Measurements from ENCODE around the gene MMP13.
"Not testable (repeated sequence)": the region's sequence is repeated elsewhere in the genome, so short reads cannot be mapped to it uniquely, and the experiment has no call there.

MMP13 gene

DNA sequence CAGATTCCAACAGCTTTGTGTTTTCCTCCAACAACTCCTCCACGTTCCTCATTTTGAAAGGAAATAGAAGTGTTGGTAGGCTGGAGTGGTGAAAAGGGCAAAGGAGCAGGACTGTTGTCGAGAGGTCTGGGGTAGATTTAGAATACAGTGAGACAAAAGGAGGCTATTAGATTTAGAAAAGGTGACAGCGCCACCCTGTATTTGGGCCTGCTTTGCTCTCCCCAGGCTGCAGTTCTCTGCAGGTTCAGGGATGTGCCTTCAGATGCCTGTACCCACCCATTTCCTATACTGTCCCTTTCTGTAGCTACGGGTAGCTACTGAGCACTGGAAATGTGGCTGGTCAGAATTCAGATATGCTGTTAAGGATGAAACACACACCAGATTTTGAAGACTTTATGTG, 20.8 kb downstream of the MMP13 start:
- DNase-seq = no peak

DNA sequence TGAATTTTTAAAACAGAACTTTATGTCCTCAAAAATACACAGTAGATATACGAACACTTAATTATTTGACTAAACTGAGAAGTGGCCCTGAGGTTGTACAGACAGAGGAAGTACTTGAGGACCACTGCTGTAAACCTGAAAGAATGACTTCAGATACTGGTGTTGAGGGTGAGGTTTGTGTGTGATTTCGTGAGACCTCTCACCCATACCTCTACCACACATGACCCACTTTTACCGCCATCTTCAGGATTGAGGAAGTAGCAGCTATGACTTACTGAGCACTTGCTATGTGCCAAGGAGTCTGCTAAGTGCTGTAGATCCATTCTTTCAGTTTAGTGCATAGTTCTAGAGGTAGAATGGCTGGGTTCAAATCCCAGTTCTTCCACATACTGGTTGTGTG, 21.9 kb downstream of the MMP13 start:
- no peak for DNase-seq

DNA sequence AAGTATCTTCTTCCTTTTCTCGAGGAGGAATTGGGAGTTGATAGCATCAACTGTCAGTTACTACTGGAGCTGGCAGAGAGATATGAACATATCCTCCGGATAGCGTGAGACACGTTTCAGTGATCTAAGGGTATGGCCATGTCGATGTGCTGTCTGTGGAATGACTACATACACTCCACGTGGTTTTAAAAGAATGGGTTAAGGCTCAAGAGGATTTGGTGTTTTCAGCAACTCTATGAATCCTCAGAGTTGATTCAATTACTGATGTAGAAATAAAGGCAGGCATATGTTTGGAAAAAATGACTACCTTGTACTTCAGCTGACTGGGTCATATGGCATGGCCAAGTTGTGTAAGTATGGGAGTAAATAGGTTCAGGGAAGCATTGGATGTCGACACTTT, 22.9 kb downstream of the MMP13 start:
- DNase-seq = no peak

DNA sequence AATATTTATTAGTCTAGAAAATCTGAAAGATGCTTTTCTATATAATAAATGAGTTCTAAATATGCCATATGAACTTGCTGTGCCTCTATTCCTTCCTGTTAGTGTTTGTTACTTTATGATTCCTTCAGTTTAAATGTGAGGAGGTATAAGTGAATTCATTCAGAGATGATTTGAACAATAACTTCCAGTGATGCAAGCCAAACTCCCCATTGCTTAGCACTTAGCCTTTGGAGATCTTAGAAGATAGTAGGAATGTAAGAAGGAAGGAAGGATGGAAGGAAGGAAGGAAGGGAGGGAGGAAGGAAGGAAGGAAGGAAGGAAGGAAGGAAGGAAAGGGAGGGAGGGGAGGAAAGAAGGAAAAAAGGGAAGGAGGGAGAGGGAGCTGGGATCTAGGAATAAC, 25.1 kb downstream of the MMP13 start:
- no peak for DNase-seq

DNA sequence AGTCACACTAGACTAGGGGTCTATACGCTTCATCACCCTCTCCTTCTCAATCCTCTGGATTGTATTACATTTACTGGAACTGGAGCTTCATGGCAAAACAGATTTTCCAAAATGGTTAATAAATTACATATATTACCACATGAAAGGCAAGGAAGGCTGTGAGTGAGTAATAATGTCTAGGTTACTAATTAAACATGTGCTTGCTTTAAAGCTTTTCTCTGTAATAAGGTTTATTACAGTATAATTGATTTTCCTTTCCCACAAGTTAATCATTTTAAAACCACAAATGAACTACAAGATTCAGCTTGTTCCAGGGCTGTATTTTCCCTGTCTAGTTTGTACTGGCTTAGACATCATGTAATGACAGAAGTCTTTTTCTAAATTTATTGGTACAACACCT, 25.6 kb downstream of the MMP13 start:
- no peak for DNase-seq

DNA sequence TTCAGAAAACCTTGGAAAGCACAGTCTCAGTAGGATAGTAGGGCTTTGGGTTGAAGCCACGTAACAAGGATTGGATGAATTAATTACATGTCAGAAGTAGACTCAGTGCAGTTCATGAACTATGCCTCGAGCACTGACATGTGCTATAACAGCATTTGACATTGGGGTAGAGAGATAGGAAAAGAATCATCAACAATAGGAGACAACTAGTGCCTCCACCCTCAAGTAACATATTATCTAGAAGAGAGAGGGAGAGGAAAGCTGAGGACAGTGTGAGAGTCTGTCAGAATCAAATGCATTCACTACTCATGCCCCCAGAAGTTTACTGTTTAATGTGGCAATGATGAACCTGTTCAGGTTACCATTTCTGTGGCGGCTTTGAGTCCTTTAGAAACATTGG, 26.4 kb downstream of the MMP13 start:
- DNase-seq = no peak

DNA sequence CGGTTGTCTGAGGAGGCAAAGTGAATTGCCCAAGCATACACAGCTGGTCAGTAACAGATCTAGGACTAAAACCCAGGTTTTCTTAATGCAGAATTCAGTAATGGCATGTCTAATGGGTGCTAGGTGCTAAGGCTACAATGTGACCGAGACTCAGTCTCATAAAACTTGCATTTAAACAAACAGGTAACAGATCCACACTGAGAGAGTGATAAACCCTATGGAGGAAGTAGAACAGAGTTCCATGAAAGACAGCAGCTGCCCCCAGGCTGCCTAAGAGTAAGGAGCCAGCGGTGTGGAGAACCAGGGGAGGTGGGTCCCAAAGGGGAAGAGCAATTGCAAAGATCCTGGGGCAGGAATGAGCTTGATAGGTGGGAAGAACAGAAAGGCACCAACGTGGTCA, 27.3 kb downstream of the MMP13 start:
- DNase-seq = no peak

DNA sequence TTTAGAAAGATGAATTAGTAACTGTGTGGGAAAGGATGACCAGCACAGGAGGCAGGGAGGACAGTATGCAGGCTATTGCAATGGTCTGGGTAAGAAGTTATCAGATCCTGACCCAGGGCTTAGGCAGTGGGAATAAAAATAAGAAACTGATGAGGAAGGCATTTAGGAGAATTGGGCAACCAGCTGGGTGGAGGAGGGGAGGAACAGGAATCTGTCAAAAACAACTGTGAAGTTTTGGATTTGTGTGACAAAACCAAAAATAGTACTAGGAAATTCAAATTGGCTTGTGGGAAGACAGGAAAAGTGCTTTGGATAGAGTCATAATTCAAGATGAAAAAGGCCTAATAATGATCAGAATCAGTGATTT, 27.9 kb downstream of the MMP13 start:
- DNase-seq = no peak

DNA sequence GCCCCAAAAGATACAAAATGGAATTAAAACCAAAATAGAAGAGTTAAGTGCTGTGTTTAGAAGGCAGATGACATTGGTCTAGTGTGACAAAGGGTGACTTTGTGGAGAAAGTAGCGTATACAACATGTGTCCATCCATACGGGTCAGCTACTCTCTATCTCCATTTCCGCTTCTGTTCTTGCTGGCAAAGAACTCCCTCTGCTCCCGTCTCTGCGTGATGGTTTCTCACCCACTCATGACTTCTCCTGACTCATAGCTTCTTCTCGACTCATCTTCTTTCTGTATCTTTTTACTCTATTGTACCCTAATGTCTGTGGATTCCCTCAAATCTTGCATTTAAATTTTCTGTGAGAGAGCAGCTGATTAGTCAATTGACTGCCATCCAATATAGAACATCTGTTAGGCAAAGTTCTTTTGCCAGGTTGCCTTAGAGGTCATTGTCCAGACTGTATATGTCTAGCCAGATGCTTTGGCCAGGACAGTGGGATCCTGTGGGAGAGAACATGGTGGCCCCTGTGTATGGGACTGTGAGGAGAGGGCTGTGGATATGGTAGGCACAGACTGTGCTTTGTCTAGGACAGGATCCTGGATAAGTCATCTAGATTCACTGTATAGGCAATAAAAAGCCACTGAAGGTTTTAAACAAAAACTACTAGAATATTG, 28.4 kb downstream of the MMP13 start:
- DNase-seq = no peak

DNA sequence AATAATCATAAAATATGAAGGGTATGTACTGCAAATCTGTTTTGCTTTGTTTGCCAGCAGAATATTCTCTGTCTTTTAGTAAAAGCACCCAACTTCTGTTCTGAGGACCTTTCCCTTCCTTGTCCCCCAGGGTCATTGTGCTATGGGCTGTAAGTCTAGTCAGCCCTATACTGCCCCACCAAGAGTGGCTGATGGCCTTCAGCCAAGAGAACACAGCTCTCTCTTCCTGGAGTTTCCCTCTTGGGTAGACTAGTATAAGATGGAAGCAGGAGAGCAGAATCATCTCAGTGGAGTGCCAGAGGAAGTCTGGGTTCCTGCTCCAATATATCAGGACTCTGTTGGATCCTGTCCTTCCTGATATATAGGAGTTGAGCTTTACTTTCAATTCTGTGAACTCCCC, 29.0 kb downstream of the MMP13 start:
- DNase-seq = no peak

DNA sequence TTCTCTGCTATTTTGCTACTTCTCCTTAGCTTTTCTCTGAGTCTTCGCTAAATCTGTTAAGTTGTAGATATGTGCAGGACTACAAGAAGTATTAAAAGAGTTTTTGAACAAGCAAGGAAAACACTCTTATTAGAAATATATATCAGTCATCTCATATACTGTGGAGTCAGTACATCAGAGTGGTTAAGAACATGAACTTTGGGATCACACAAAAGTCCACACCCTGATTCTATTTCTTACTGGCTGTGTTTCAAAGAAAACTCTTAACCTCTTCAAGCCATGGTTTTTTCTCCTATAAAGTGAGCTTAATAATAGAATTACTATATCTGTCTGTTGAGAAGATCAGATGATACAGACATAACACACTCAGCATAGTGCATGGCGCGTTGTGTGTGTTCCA, 29.5 kb downstream of the MMP13 start:
- no peak for DNase-seq

DNA sequence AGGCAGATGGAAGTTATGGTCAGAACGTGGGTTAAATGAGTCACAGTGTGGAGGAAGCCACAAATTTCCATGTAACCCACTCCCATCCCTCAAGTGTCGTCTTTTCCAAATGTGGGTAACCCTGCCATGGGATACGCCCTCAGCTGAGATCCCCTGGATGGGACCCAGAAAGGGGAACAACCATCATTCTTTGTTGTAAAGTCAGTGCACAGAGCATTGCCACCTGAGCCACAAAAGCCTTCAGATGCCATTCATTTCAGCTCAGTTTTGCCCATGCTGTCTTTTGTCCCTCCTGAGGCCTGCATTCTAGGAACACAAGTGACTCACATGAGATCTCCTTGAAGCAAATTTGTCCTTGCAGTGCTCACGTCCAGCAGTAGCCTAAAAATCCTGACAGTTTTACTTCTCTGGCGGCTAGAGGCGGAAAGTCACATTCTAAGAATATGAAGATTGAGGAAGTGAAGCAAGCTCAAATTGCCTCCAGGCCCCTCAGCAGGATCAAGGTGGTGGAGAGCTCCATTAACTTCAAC, 30.6 kb downstream of the MMP13 start:
- no peak for DNase-seq

DNA sequence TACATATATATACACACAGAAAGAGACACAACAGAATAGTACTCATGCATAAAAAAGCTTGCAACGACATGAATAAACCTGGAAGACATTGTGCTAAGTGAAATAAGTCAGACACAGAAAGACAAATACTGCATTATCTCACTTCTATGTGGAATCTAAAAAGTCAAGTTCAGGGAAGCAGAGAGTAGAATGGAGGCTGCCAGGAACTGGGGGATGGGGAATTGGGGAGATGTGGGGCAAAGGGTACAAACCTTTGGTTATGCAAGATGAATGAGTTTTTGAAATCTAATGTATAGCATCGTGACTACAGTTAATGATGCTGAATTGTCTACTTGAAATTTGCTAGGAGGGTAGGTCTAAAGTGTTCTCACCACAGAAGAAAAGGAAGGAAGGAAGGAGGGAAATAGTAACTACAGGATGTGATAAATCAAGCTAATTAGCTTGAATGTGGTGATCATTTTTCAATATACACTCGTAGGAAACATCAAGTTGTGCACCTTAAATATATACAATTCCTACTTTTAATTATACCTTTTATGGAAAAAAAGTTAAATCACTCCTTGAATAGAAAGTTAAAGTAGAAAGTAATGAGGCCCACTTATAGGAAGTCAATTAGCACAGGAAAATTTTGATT, 33.8 kb downstream of the MMP13 start:
- DNase-seq = no peak

DNA sequence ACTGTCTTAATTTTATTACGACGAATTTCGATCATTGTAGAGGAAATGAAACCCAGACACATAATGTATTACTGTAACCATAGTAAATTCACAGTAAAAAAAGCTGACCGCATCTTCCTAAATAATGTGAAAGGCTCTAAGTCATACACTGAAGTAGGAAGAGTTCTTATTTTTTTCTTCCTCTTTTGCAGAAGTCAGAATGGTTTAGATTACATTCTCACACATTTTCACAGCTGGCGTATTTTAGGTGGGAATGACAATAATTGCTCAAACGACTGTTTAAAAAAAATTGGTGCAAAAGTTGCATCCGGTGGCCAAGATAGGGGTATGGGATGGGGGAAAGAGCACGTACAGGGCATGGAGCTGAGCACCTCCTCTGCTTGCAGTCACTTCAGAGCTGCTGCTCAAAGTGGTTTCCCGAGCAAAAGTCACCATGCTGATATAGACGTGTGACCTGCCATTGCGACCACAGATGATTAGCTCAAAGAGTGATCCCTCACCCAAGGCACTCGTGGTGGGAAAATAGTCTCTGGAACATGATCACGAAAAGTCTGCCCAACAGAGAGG, 35.3 kb downstream of the MMP13 start:
- no peak for DNase-seq

DNA sequence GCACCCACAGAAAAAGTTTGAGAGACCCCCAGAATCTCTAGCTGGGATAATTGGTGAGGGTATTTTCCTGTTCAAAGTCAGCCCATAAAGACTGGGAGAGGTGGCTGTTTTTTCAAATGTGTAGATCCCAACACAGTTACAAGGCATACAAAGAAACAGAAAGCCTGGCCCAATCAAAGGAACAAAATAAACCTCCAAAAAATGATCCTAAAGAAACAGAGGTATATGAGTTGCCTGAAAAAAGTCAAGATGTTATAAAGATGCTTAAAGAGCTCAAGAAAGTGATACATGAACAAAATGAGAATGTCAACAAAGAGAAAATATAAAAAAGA, 40.5 kb downstream of the MMP13 start:
- no peak for DNase-seq

DNA sequence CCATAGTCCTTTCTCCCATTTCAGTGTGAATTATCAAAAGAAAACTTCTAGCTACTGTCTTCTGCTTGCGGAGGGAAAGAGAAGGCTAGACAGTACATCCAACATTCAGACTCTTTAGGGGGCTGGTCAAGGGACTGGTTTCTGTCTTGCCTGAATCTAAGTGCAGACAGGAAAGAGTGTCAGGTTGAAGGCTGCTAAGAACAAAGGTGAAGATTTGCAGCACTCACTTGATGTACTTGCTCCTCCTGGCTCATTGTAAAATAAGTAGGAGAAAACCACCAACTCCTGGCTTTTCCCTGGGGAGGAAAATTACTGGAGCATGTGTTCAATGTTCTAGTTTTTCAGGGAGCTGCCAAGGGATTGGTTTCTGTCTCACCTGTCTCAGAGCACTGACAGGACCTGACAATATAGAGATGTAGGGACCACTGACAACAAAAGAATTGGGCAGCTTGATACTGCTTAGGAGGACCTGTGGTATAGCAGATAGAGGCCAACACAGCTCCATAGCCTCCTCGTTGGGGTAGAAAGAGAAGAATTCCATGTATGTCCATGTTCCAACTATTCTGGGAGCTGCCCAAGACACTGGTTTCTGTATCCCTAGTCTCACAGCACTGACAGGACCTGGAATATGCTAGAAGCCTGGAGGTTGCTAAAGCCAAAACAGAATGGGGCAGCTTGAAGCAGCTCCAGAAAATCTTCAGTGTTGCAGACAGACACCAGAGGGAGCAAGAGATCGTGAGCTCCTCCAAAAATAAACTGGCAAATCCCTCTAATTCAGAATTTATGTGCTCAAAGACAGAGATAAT, 41.1 kb downstream of the MMP13 start:
- peak; percentile 0 for DNase-seq

DNA sequence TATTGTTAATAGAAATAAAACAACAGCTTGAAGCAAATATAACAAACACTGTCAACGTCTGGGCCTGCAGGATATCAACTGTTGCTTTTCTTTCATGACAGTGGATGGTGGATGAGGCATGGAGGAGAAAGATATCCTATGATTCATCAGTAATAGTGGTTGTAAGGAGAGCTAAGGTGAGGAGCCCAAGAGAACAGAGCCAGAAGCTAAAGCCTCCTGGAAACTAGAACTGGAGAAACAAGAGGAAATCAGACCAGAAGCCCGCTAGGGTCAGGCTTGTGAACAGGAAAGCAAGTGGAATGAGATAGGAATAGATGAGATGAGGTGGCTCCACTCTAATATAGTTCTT, 43.1 kb downstream of the MMP13 start:
- no peak for DNase-seq

DNA sequence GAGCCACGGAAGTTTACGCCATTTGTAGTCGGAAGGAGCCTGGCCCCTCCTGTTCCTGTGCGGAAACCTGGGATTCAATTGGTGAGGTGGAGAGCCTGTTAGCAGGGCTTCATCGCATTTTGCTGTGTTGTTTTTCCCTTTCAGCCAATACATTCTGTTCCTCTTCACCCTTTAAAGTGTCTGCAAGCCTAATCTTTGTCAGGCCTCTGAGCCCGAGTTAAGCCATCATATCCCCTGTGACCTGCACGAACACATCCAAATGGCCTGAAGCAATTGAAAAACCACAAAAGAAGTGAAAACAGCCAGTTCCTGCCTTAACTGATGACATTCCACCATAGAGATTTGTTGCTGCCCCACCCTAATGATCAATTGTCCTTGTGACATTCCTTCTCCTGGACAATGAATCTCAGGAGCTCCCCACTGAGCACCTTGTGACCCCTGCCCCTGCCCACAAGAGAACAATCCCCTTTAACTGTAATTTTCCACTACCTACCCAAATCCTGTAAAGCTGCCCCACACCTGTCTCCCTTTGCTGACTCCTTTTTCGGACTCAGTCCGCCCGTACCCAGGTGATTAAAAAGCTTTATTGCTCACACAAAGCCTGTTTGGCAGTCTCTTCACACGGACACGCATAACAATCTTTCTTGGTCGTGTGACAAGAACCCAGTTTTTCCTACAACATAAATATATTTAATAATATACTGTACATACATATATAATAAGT, 43.6 kb downstream of the MMP13 start:
- DNase-seq = no peak

DNA sequence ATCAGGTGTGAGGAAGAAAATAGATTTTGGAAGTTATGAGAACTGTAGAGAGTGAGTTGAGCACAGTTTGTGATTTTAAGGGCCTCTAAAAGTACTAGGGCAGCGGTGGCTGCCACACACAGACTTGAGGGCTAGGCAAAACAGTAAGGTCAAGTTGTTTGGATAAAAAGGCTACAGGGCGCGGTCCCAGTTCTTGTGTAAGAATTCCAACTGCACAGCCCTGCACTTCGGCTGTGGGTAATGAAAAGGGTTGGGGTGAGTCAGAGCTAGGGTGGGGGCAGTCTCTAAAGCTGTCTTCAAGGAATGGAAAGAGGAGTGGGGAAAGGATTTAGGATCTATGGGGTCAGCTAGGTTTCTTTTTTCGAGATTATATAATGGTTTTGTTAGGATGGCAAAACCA, 49.7 kb downstream of the MMP13 start:
- DNase-seq = not testable (repeated sequence)

DNA sequence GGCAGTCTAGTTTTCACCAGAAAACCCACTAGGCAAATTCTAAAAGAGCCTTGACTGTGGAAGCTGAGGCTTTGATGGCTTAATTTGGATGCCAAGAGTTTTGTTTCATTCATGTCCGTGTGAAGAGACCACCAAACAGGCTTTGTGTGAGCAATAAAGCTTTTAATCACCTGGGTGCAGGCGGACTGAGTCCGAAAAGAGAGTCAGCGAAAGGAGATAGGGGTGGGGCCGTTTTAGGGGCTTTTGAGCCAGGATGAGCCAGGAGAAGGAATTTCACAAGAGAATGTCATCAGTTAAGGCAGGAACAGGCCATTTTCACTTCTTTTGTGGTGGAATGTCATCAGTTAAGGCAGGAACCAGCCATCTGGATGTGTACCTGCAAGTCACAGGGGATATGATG, 51.6 kb downstream of the MMP13 start:
- not testable (repeated sequence) for DNase-seq

DNA sequence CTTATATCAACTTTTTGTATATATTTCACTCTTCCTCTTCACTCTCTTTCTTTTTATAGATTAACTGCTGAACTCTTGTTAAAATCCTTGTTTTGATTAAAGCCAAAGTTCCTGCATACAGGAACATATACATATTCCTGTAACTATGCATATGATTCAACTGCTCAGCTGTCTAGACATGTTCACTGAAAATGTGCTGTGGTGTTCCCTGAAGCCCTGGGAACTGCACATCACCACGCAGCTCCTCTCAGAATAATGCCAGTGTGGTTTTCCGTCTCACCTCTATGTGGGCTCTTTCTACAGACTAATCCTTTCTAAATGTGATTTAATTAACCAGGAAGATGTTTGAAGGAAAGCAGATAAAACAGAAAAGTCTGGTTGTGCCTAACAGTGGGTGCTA, 55.2 kb downstream of the MMP13 start:
- DNase-seq = no peak
